ENCODE measurements around the gene PAIP2. TPM values are rescaled to one million over a fixed set of nuclear protein-coding genes. Genes with fewer than 3 reads are reported as not detected.
"Not testable (repeated sequence)": the region's sequence is repeated elsewhere in the genome, so short reads cannot be mapped to it uniquely, and the experiment has no call there.

Gene PAIP2
- total RNA-seq, 1 donor from 2014 or later: 71.5 TPM

- TF ChIP-seq CTCF (IDR thresholded peaks at IDR 0.05; ENCODE audit: unreplicated experiment): no peak
- H3K4me3 Mint-ChIP-seq (ENCODE audit: unreplicated experiment): no peak overlapping the region
Observed at GRCh38 chr5:139306628-139307379, 34.9 kb upstream of the PAIP2 start.

GRCh38 chr5:139308797-139309196, 32.9 kb upstream of the PAIP2 start:
- H3K9me3 Mint-ChIP-seq (ENCODE audit: unreplicated experiment): no peaks in the 10 kb centered on the region
- H3K4me3 Mint-ChIP-seq (ENCODE audit: unreplicated experiment): no peak overlapping the region
- H3K4me1 Mint-ChIP-seq (ENCODE audit: unreplicated experiment): peaks cover 22% of the 10 kb centered on the region
- no peak for DNase-seq (ENCODE audit: low spot score)
- H3K27me3 Mint-ChIP-seq (ENCODE audit: unreplicated experiment): no peaks in the 10 kb centered on the region
- peak overlapping the region; percentile 0 for H3K27ac Mint-ChIP-seq (ENCODE audit: unreplicated experiment)
- TF ChIP-seq CTCF (IDR thresholded peaks at IDR 0.05; ENCODE audit: unreplicated experiment): no peak
- no peaks in the 10 kb centered on the region for H3K36me3 Mint-ChIP-seq (ENCODE audit: low read depth, unreplicated experiment)

More at GRCh38 chr5:139306628-139307379, 34.9 kb upstream of the PAIP2 start:
- no peaks in the 10 kb centered on the region for H3K36me3 Mint-ChIP-seq (ENCODE audit: low read depth, unreplicated experiment)
- DNase-seq (ENCODE audit: low spot score): no peak
- H3K4me1 Mint-ChIP-seq (ENCODE audit: unreplicated experiment): peaks cover 22% of the 10 kb centered on the region
- H3K27me3 Mint-ChIP-seq (ENCODE audit: unreplicated experiment): peaks cover 3% of the 10 kb centered on the region
- no peak overlapping the region for H3K27ac Mint-ChIP-seq (ENCODE audit: unreplicated experiment)
- no peaks in the 10 kb centered on the region for H3K9me3 Mint-ChIP-seq (ENCODE audit: unreplicated experiment)

GRCh38 chr5:139310715-139311186, 30.9 kb upstream of the PAIP2 start:
- peaks cover 16% of the 10 kb centered on the region for H3K4me1 Mint-ChIP-seq (ENCODE audit: unreplicated experiment)
- not testable (repeated sequence) for H3K36me3 Mint-ChIP-seq (ENCODE audit: low read depth, unreplicated experiment); H3K9me3 Mint-ChIP-seq (ENCODE audit: unreplicated experiment); H3K4me3 Mint-ChIP-seq (ENCODE audit: unreplicated experiment); H3K27ac Mint-ChIP-seq (ENCODE audit: unreplicated experiment); H3K27me3 Mint-ChIP-seq (ENCODE audit: unreplicated experiment); DNase-seq (ENCODE audit: low spot score)

GRCh38 chr5:139312075-139312474, 29.6 kb upstream of the PAIP2 start:
- Mint-ChIP-seq H3K9me3 (ENCODE audit: unreplicated experiment) (no peaks in the 10 kb centered on the region), H3K27ac (ENCODE audit: unreplicated experiment) (no peak overlapping the region), H3K4me1 (ENCODE audit: unreplicated experiment) (peaks cover 10% of the 10 kb centered on the region), H3K27me3 (ENCODE audit: unreplicated experiment) (no peaks in the 10 kb centered on the region), H3K36me3 (ENCODE audit: low read depth, unreplicated experiment) (peaks cover 2% of the 10 kb centered on the region), H3K4me3 (ENCODE audit: unreplicated experiment) (no peak overlapping the region)
- no peak for DNase-seq (ENCODE audit: low spot score)
- no peak for TF ChIP-seq CTCF (IDR thresholded peaks at IDR 0.05; ENCODE audit: unreplicated experiment)

GRCh38 chr5:139314276-139314675, 27.4 kb upstream of the PAIP2 start:
- no peaks in the 10 kb centered on the region for H3K9me3 Mint-ChIP-seq (ENCODE audit: unreplicated experiment)
- H3K4me1 Mint-ChIP-seq (ENCODE audit: unreplicated experiment): no peaks in the 10 kb centered on the region
- TF ChIP-seq CTCF (IDR thresholded peaks at IDR 0.05; ENCODE audit: unreplicated experiment): no peak
- DNase-seq (ENCODE audit: low spot score): no peak
- H3K36me3 Mint-ChIP-seq (ENCODE audit: low read depth, unreplicated experiment): peaks cover 2% of the 10 kb centered on the region
- H3K4me3 Mint-ChIP-seq (ENCODE audit: unreplicated experiment): no peak overlapping the region
- H3K27me3 Mint-ChIP-seq (ENCODE audit: unreplicated experiment): no peaks in the 10 kb centered on the region
- H3K27ac Mint-ChIP-seq (ENCODE audit: unreplicated experiment): no peak overlapping the region

All from endothelial cell (in vitro differentiated cells).